Mucosa of gallbladder (tissue), 1 donor: ENCODE data around the gene DYRK3. TPM values are rescaled to one million over a fixed set of nuclear protein-coding genes. Genes with fewer than 3 reads are reported as not detected.
"Not testable (repeated sequence)": the region's sequence is repeated elsewhere in the genome, so short reads cannot be mapped to it uniquely, and the experiment has no call there.

Experiments
- DNase-seq: peaks from one replicate; pipeline ENCODE4 v3.0.0-alpha.2; 2020; ENCODE audit warnings: low spot score
- total RNA-seq: library from RNA; stranded (reverse); gene quantifications from one replicate; pipeline ENCODE4 v1.2.1, GENCODE V29; 2021
- donor health status: DM: no; HTN: no; CAD: no.

Gene DYRK3
- total RNA-seq, result 17.6 TPM

DNA sequence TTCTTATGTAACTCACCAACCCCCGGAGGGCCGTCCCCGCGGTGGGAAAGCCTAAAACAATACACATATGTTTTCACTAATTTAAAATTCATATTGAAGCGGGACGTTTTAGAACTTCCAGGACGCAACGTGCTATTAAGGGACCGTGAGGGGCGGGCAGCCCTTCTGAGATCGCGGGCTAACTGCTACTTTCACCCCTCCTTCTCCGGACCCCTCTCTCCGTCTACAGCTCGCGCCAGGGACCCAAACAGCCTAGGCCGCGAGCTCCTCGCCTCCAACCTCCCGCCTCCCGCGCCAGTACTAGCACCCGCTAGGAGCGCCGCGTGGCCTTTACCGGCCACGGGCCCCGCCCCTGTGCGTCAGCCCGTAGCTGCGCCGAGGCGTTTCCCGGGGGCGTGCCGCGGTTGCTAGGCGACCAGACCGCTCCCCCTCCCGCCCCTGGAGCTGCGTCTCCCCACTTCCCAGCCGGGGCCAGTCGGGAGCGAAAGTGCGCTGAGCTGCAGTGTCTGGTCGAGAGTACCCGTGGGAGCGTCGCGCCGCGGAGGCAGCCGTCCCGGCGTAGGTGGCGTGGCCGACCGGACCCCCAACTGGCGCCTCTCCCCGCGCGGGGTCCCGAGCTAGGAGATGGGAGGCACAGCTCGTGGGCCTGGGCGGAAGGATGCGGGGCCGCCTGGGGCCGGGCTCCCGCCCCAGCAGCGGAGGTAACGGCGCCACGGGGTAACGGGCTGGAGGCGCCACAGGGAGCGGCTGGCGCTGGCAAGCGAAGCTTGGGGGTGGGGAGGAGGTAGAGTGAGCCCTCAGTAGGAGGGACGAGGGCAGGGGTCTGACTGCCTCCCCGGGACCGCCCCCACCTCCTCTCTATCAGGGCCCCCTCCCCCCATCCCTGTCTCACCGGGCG, at the start of gene DYRK3:
Gene DYRK3, plus strand, starts transcription at position 457 of the 898 bp plus-strand sequence. Its CDS starts 168 bp downstream, at position 625.
- DNase-seq, result peak; percentile 96

DNA sequence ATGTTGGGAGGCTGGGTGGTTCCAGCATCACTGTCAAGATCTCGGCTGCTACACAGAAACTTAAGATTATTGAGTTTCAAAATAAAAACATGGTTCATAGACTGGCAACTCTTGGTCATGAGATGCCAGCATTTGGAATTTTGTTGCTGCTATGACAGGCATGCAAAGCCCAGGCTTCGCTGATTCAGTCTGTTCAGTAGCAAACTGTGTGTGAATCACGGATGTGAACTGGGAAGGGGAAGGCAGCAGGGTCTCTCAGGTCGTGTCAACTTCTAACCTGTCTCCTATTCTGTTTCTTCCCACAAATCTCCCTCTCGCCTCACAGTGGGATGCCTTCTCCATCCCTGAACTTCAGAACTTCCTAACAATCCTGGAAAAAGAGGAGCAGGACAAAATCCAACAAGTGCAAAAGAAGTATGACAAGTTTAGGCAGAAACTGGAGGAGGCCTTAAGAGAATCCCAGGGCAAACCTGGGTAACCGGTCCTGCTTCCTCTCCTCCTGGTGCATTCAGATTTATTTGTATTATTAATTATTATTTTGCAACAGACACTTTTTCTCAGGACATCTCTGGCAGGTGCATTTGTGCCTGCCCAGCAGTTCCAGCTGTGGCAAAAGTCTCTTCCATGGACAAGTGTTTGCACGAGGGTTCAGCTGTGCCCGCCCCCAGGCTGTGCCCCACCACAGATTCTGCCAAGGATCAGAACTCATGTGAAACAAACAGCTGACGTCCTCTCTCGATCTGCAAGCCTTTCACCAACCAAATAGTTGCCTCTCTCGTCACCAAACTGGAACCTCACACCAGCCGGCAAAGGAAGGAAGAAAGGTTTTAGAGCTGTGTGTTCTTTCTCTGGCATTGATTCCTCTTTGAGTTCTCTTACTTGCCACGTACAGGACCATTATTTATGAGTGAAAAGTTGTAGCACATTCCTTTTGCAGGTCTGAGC, 48.6 kb upstream of the DYRK3 start:
- no peak for DNase-seq

DNA sequence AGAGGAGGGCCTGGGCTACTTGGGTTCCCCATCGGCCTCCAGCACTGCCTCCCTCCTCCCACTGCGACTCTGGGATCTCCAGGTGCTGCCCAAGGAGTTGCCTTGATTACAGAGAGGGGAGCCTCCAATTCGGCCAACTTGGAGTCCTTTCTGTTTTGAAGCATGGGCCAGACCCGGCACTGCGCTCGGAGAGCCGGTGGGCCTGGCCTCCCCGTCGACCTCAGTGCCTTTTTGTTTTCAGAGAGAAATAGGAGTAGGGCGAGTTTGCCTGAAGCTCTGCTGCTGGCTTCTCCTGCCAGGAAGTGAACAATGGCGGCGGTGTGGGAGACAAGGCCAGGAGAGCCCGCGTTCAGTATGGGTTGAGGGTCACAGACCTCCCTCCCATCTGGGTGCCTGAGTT, 47.4 kb upstream of the DYRK3 start:
- no peak for DNase-seq

DNA sequence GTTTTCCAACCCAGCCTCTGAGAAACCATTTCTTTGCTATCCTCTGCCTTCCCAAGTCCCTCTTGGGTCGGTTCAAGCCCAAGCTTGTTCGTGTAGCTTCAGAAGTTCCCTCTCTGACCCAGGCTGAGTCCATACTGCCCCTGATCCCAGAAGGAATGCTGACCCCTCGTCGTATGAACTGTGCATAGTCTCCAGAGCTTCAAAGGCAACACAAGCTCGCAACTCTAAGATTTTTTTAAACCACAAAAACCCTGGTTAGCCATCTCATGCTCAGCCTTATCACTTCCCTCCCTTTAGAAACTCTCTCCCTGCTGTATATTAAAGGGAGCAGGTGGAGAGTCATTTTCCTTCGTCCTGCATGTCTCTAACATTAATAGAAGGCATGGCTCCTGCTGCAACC, 46.8 kb upstream of the DYRK3 start:
- no peak for DNase-seq

DNA sequence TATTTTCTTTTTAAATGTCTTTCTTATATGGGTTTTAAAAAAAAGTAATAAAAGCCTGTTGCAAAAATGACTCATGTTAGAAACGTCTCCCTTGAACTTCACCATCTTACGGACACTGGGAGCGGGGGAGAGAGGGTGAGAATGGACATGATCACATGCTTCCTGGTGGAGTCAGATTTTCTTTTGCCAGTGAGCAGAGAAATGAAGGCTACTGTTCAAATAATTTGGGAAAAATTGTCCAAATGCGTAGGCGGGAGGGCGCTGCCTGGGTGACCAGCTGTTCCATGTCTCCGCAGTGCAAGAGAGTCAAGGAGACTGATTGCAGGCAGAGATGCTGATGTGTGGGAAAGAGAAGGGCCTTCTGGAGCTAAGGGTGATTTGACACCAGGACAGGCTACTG, 46.1 kb upstream of the DYRK3 start:
- no peak for DNase-seq

DNA sequence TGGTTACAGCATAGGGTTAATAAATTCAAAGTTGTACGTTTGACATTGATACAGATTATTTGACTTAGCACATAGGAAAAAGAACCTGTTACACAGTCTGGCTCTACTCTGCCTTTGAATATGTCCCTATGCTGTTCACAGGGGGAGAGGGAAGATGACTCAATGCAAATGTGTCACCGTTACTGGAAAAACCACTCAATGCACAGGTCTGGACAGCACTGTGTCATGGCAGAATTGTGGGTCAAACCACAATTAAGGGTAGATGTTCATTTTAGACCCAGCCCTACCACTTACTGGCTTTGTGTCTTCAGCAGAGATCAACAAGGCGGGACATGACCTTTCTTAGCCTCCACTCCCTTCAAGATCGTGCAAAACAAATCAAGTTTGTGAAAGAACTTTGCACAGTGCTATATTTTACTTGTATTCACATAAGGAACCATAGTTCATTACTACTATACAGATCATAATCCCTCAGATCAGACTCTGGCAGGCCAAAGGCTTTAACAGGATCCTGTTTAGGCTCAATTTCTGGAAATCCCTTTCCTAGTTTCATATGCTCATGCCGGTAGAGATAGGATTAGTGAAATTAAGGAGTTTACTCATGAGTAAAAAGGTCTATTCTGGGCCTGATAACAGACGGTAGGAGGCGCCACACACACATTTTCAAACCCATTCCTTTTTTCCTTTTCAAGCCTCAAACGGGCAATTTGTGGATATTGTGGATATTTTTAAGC, 45.1 kb upstream of the DYRK3 start:
- no peak for DNase-seq

DNA sequence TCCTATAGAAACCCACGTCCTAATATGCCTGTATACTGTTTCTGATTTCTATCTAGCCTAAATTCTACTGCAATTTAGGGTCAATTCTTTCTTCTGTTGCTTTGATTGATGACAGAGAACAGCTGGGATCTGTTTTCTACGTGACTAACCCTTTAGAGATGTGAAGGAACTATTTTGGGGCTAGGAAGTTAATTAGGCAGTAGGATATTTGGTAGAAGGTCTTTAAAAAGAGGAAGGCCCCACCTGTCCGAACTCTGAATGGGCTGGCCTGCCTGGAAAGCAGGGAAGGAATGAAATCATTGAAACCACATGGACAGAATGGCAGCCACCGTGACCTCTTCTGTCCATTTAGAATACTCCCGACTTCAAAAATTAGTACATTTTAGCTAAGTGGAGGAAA, 44.1 kb upstream of the DYRK3 start:
- no peak for DNase-seq

DNA sequence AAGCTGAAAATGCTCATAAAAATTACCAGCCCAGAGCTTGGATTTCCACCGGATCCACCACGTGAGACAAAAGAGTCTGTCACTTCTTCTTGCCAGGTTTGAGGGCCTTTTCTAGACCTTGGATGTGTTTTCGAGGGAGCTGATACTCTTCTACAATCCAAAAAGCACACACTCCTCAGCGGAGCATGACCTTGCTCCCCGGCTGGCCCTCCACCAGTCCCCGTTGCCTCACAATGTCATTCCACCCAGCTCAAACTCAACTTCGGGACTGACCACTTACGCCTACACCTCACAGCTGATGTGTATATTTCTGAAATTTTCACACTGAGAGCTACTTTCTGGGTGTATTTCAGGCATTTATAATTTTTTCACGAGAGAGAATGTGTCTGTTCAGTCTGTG, 43.6 kb upstream of the DYRK3 start:
- DNase-seq, result no peak

DNA sequence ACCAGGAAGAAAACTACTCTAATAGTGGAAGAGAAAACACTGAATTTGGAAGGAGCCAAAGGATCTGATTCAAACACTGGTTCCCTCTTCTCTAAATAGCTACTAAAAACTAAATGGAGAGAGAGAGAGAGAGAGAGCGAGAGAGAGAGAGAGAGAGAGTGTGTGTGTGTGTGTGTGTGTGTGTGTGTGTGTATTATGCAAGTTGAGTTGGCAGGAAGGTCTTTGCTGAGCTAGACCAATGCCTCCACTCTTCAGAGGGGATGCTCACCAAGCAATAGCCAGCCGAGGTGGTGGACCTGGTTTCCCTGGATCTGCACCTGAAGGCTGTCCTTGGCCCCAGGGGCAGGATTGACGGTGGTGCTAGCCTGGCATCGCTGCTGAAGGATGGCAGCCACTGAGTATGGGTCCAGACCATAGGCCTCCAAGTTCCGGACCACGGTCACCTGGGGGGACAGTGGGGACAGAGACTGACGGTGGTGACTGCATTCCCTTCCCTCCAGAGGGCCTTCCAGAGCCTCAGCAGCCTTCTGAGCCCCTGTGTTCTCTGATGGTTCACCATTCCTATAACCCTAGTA, 41.9 kb upstream of the DYRK3 start:
- DNase-seq, result no peak

DNA sequence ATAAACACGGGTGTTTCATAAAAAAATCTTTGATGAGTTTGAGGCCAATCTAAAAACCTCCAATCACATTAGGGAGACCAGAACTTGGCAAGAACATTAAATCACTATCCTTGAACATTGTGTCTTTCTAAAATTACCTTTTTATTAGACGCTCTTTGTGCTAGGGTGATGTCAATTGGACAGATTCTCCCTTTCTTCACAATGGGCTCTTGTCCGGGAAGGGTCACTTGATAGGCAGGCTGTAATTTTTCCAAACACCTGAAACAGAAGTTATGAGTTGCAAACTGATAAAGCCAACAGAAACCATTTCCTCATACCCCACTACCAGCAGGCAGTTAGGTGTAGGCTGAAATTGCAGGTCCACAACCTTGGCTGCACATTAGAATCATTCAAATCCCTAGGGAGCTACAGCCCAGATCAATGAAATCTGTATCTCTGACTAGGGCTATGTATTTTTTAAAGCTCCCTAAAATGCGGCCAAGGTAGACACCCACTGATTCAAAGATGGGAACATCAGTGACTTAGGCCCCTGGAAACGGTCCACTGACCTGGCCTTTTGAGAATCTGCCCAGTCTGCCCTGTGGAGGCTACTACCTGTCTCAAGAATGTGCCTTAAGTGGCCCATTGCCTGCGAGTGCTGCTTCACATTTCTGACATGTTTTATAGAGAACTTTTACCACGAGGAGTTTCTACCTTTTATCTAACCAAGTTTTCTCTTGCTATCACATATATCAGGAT, 39.6 kb upstream of the DYRK3 start:
- no peak for DNase-seq

DNA sequence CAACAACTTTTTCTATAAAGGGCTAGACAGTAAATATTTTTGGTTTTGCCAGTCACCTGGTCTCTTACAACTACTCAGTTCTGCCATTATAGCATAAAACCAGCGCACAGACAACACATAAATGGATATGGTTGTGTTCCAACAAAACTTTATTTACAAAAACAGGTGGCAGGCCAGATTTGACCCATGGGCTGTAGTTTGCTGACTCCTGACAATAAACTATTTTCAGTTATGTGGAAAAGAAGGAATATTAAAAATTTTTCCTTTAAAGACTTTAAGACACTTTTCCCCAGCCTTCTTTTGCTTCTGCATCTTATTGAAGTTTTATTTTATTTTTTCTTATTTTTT, 39.0 kb upstream of the DYRK3 start:
- no peak for DNase-seq

DNA sequence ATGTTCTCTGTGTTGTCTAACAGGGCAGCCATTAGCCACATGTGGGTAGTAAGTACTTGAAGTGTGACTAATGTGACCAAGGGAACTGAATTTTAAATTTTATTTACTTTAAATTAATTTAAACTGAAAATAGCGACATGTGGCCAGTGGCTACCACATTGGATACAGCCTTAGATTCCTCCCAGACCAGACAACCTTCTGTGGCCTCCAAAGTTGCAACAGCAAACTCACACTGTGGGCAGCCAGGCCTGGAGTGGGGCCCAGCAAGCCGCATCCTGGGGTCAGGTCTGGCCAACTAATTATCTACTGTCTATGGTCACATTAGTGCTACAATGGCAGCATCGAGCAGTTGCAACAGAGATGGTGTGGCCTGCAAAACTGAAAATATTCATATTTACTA, 34.8 kb upstream of the DYRK3 start:
- DNase-seq, result no peak

DNA sequence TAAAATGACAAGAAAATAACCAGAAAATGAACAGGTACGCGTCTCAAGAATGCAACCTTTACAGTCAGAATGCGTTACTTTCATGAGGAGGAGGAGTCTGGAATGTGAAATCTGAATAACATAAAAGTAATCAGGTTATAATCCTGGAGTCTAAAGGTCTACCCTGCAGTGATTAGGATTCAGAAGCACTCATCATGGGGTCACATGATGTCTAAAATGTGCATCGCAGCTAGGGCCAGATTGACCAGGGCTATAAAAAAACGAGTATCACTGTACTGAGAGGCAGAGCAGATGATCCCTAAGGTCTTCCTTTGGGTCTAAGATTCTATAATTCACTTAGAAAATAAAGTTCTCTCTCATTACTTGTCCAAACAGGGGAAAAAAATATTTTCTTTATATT, 30.5 kb upstream of the DYRK3 start:
- no peak for DNase-seq

DNA sequence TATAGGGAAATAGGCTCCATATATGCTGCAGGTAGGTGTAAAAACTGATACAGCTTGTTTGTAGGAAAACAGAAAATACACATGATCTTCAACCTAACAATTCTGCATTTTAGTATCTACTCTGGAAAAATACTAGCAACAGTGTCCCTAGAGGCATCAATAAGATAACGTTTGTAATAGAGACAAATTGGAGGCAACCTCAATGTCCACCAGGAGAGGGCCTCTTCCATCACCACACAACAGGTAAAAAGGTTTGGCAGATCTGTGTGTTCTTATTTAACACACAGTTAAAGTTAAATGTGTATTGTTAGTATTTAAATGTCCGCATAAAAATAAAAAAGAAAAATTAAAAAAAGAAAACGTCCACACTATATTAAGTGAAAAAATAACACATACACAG, 28.5 kb upstream of the DYRK3 start:
- no peak for DNase-seq

DNA sequence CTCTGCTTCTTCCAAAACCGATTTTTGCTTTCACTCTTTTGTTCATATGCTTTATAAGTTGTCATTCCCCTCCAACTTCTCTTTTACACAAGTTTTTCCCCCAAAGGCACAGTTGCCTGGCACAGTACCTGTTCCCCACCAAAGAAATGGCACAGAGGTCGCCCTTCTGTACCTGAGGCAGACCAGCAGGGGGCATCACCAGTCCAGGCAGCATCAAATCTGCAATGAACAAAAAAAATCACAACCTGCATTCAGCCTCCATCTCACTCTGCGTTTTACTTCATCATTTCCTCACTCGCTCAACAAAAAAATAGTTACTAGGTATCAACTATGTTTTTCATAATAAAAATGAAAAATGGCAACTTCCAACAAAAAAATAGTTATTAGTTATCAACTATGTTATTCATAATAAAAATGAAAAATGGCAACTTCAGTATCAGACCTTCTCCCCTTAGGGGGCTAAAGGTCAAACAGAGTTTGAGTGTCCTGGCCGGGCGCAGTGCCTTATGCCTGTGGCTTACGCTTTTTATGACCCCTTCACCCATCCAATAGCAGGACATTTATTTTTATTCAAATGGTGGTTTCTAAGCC, 27.1 kb upstream of the DYRK3 start:
- no peak for DNase-seq

DNA sequence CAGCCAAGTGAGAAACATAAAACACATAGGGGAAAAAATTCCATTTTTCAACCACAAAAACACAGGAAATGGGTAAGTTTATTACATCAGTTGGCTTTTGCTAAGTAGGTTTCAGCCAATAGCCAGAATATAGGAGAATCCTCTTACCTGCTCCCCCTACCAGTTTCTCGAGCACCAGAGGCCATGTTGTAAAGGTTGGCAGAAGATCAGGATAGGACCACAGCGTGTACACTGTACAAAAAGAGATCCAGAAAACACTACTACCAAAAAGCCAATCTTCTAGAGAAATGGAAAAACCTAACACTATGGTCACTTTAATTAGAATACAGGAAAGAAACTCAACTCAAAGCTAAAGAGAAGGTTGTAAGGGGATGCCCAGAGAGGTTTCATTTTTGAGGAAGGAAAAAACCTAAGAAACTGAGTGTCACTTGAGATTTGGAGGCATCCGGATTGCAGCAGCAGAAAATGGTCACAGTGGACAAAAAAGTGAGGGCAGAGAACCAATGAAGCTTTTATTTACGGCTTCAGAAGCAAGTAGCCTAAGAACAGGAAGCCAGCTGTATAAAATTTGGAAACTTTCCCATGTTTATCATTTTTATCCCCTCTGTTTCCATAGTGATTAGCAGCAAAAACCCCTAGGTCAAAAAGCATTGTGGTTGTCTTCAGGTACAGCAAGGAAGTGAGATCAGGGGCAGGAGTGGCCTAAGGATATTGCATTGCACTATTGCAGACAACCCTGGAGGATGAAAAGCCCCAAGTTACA, 25.9 kb upstream of the DYRK3 start:
- no peak for DNase-seq

DNA sequence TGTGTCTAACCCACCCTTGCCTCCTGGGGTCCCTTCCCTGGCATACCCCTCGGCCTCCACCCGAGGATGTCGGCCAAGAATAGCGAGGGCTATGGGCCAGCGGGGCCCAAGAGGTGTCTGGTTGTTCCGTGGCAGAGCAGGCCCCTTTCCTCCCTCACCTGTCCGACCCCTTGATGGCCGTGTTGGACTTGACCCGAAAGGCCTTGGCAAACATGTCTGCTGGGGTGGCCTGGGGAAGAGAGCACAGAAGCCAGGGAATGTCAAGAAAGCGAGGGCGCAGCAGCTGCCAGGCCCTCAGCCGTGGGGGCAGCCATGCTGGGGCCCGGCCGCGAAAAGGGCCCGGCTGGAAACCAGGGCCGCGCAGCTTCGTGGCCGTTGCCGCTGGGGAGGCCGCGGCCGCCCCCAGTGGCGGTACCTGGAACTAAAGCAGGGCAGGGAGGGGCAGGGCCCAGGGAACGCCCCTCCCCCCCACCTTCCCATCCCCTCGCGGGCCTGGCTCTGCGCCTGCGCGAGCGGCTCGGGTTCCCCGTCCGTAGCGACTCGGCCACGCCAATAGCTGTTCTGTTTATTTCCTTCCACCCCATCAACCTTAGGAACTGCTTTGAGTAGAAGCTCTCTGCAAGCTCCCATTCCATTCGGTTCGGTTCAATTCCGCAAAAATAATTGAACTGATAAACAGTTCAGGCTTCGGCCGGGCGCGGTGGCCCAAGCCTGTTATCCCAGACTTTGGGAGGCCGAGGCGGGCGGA, 23.0 kb upstream of the DYRK3 start, which contains the start of gene EIF2D:
Gene EIF2D, minus strand, starts transcription at position 337 of the 748 bp plus-strand sequence. Its CDS starts 123 bp downstream, at position 214.
- DNase-seq, result peak; percentile 95

DNA sequence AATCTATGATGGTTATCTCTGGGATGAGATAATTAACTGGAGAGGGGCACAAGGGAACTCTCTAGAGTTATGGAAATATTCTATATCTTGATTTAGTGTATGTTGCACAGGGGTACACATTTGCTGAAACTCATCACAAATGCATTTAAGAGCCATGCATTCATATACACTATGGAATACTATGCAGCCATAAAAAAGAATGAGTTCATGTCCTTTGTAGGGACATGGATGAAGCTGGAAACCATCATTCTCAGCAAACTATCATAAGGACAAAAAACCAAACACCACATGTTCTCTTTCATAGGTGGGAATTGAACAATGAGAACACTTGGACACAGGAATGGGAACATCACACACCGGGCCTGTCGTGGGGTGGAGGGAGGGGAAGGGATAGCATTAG, 8.9 kb upstream of the DYRK3 start:
- not testable (repeated sequence) for DNase-seq

DNA sequence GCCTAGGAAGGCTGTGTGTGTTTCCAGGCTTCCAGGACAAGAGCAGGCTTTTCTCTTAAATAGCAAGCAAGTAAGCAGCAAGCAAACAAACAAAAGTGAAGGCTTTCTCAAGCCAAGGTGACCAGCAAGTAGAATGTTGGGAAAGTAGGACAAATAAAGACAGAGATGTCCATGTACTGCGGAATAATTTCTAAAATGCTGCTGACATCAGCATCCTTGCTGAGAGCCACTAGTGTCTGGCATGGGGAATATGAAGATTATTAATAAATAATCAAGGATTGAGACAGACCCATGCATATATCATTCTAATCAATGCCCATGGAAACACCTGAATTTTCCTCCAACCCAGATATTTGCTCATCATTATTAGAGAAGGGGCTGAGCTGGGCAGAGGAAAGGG, 6.4 kb upstream of the DYRK3 start:
- DNase-seq, result no peak
